ENCODE measurements around the gene DGKD. TPM values are rescaled to one million over a fixed set of nuclear protein-coding genes. Genes with fewer than 3 reads are reported as not detected.
"Not testable (repeated sequence)": the region's sequence is repeated elsewhere in the genome, so short reads cannot be mapped to it uniquely, and the experiment has no call there.

Gene DGKD
- total RNA-seq, 4 donors from 2014 or later: 67.7 to 195 (median 125) TPM

DNA sequence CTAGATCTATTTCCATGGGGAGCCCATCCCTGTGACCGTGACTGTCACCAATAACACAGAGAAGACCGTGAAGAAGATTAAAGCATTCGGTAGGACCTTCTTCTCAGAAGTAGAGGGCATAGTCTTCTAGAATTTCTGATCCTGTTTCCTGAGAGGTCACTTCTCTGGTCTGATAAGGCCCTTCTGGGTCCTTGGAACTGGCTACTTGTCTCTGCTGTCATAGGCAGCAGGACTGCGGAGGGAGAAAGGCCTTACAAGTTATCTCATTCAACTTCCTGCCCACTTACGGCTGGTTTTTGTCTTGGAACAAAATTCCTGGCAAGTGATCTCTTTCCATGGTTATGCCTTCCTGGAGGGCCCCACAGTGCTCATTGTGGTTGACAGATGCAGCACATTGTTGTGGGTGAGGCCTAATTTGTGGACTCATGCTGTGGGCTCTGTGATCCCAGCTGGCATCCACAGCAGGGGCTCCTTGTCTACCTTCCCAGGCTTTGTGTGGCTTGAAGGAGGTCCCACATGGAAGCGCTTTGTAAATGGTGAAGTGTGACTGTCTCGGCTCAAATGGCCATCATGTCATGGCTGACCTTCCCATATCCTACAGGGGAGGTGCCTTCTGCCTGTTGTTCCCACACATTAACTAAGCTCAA, 24.7 kb upstream of the DGKD start:
- no peaks in the 10 kb centered on the region for H3K36me3 ChIP-seq
- no peaks in the 10 kb centered on the region for H3K9me3 ChIP-seq
- H3K4me1 ChIP-seq: peaks cover 0 to 10% (median 0%) of the 10 kb centered on the region in 4 donors
- H3K27ac ChIP-seq: no peak overlapping the region
- TF ChIP-seq POLR2A (IDR thresholded peaks at IDR 0.05): no peak
- TF ChIP-seq, protein P1, sequence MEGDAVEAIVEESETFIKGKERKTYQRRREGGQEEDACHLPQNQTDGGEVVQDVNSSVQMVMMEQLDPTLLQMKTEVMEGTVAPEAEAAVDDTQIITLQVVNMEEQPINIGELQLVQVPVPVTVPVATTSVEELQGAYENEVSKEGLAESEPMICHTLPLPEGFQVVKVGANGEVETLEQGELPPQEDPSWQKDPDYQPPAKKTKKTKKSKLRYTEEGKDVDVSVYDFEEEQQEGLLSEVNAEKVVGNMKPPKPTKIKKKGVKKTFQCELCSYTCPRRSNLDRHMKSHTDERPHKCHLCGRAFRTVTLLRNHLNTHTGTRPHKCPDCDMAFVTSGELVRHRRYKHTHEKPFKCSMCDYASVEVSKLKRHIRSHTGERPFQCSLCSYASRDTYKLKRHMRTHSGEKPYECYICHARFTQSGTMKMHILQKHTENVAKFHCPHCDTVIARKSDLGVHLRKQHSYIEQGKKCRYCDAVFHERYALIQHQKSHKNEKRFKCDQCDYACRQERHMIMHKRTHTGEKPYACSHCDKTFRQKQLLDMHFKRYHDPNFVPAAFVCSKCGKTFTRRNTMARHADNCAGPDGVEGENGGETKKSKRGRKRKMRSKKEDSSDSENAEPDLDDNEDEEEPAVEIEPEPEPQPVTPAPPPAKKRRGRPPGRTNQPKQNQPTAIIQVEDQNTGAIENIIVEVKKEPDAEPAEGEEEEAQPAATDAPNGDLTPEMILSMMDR (IDR thresholded peaks at IDR 0.05): no peak
- no peak for DNase-seq
- H3K4me3 ChIP-seq: no peak overlapping the region
- no peaks in the 10 kb centered on the region for H3K27me3 ChIP-seq

- Histone ChIP-seq H3K9me3 (no peaks in the 10 kb centered on the region), H3K27me3 (no peaks in the 10 kb centered on the region), H3K27ac (peak overlapping the region; percentile 66 to 83 (median 80)), H3K4me3 (no peak overlapping the region), H3K36me3 (no peaks in the 10 kb centered on the region), H3K4me1 (peaks cover 0 to 10% (median 0%) of the 10 kb centered on the region in 4 donors)
- TF ChIP-seq, protein P1 (IDR thresholded peaks at IDR 0.05): no peak
- no peak for TF ChIP-seq POLR2A (IDR thresholded peaks at IDR 0.05)
- DNase-seq: peak in 2 of 3 donors; percentile 94 to 96
These were observed 22.8 kb upstream of the DGKD start for GRCh38 chr2:233331536-233331935.

DNA sequence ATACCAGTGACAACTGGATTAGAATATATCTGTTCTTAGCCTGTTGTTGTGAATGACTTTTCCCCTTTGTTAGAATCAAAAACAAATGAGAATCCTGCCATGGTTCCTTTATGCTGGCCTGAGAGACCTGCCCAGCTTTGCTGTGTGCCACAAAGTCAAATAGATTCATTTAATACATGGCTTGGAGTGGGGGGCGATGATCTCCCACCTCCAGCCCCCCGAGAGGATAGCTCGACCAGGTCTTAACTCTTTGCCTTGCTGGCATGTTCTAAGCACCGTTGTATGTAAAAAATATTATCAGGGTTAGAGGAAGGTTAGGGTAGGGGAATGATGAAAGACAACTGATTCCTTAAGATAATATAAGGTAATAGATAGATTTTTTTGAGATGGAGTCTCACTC, 22.2 kb upstream of the DGKD start:
- Histone ChIP-seq H3K9me3 (no peaks in the 10 kb centered on the region), H3K4me3 (no peak overlapping the region), H3K36me3 (no peaks in the 10 kb centered on the region), H3K4me1 (peaks cover 0 to 10% (median 2%) of the 10 kb centered on the region in 4 donors), H3K27ac (peak overlapping the region; percentile 56 to 83 (median 74)), H3K27me3 (no peaks in the 10 kb centered on the region)
- DNase-seq: no peak
- no peak for TF ChIP-seq POLR2A (IDR thresholded peaks at IDR 0.05)
- TF ChIP-seq, protein P1 (IDR thresholded peaks at IDR 0.05): no peak

DNA sequence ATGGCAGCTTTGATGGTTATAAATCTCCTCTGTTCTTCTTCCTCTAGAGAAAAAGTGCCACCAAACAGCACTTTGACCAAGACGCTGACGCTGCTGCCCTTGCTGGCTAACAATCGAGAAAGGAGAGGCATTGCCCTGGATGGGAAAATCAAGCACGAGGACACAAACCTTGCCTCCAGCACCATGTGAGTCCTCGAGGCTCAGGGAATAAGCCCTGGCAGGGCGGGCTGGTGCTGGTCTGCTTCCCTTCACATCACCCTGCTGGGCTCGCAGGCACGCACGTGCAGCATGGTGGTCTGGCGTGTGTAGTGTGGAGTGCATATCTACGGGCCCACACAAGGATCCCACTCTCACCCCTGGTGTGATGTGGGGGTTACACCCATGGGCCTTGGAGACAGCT, 19.4 kb upstream of the DGKD start:
- H3K4me1 ChIP-seq: peaks cover 0 to 10% (median 2%) of the 10 kb centered on the region in 4 donors
- TF ChIP-seq, protein P1 (IDR thresholded peaks at IDR 0.05): no peak
- no peak for TF ChIP-seq POLR2A (IDR thresholded peaks at IDR 0.05)
- H3K36me3 ChIP-seq: no peaks in the 10 kb centered on the region
- no peaks in the 10 kb centered on the region for H3K9me3 ChIP-seq
- H3K27ac ChIP-seq: no peak overlapping the region
- no peaks in the 10 kb centered on the region for H3K27me3 ChIP-seq
- DNase-seq: no peak
- no peak overlapping the region for H3K4me3 ChIP-seq

- H3K27me3 ChIP-seq, H3K4me3 ChIP-seq, H3K36me3 ChIP-seq, H3K4me1 ChIP-seq, DNase-seq, H3K9me3 ChIP-seq: not testable (repeated sequence)
- peak overlapping the region in 2 of 4 donors; percentile 61 to 62 for H3K27ac ChIP-seq
These were observed 18.2 kb upstream of the DGKD start for GRCh38 chr2:233336091-233336490.

DNA sequence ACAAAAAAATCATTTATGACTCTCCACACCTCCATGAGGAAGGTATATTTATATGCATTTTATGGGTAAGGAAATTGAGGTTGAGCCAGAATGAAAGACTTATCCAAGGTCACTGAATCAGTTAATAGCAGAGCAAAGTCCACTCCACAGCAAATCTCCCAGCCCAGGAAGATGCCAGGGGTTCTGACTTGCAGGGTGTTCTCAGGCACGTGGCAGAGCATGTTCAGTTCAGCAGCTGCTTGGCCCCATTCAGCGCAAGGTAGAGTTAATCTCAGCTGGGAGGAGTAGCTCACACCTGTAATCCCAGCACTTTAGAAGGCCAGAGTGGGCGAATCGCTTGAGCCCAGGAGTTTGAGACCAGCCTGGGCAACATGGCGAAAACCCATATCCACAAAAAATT, 17.8 kb upstream of the DGKD start:
- peak overlapping the region in 3 of 4 donors; percentile 19 to 84 (median 62) for H3K27ac ChIP-seq
- H3K36me3 ChIP-seq: no peaks in the 10 kb centered on the region
- H3K4me1 ChIP-seq: peaks cover 0 to 10% (median 2%) of the 10 kb centered on the region in 4 donors
- DNase-seq: peak in 2 of 3 donors; percentile 80 to 88
- H3K4me3 ChIP-seq: no peak overlapping the region
- TF ChIP-seq, protein P1 (IDR thresholded peaks at IDR 0.05): no peak
- TF ChIP-seq POLR2A (IDR thresholded peaks at IDR 0.05): no peak
- no peaks in the 10 kb centered on the region for H3K9me3 ChIP-seq
- H3K27me3 ChIP-seq: no peaks in the 10 kb centered on the region

All from Peyer's patch (tissue), 4 donors.